K562 (cell line): ENCODE measurements around the gene RAB4B. TPM values are rescaled to one million over a fixed set of nuclear protein-coding genes. Genes with fewer than 3 reads are reported as not detected.

ENCODE experiments used
- BDP1 ChIP-seq: IDR thresholded peaks from 3 replicates; pipeline ENCODE4 v1.6.1; 2011; ENCODE audit not compliant: insufficient read length, insufficient read depth
- DACH1 ChIP-seq: fragments of 450-650 bp; IDR thresholded peaks from 2 replicates; pipeline ENCODE4 v1.6.1; 2018; ENCODE audit not compliant: partially characterized antibody
- E2F4 ChIP-seq: sonication (generic); formaldehyde crosslinking; IDR thresholded peaks from 2 replicates; pipeline ENCODE4 v1.8.0; 2022; ENCODE audit warnings: mild to moderate bottlenecking, low read depth, missing genetic modification reagents
- EGR1 ChIP-seq: fragments of 450-650 bp; conservative IDR thresholded peaks from 2 replicates; pipeline ENCODE4 v1.6.1; 2017; ENCODE audit warnings: mild to moderate bottlenecking
- ERF ChIP-seq: fragments of 450-650 bp; formaldehyde crosslinking; IDR thresholded peaks from 2 replicates; pipeline ENCODE4 v1.4.0; 2020; ENCODE audit warnings: mild to moderate bottlenecking, mixed read lengths
- ETV5 ChIP-seq: sonication (generic); formaldehyde crosslinking; IDR thresholded peaks from 2 replicates; pipeline ENCODE4 v1.4.0; 2020; ENCODE audit warnings: low read depth, mild to moderate bottlenecking, missing genetic modification reagents
- HDAC3 ChIP-seq: fragments of 450-650 bp; IDR thresholded peaks from 2 replicates; pipeline ENCODE4 v1.6.1; 2018; ENCODE audit warnings: borderline replicate concordance, mild to moderate bottlenecking, moderate library complexity; ENCODE audit not compliant: partially characterized antibody
- HNRNPH1 ChIP-seq: fragments of 200-400 bp; formaldehyde crosslinking; optimal IDR thresholded peaks from 2 replicates; pipeline ENCODE3; 2017; ENCODE audit warnings: low read depth, mild to moderate bottlenecking, low read length, moderate library complexity
- MBD2 ChIP-seq: sonication (generic); IDR thresholded peaks from 2 replicates; pipeline ENCODE4 v1.6.1; 2016; ENCODE audit warnings: low read depth, borderline replicate concordance
- MLLT1 ChIP-seq, 2 experiments: fragments of 450-650 bp; IDR thresholded peaks; 2 replicates each; pipeline ENCODE4 v1.6.1; 2016
- NCOR1 ChIP-seq: fragments of 450-650 bp; IDR thresholded peaks from 2 replicates; pipeline ENCODE4 v1.6.1; 2016; ENCODE audit warnings: mild to moderate bottlenecking, moderate library complexity
- NFE2L1 ChIP-seq: fragments of 450-650 bp; IDR thresholded peaks from 2 replicates; pipeline ENCODE4 v1.6.1; 2016; ENCODE audit warnings: missing genetic modification characterization, low read depth, mild to moderate bottlenecking, missing compliant biosample characterization, moderate library complexity, borderline replicate concordance
- POLR2A ChIP-seq: fragments of 450-650 bp; conservative IDR thresholded peaks from 2 replicates; pipeline ENCODE4 v1.6.1; 2016
- PTTG1 ChIP-seq: fragments of 450-650 bp; IDR thresholded peaks from 2 replicates; pipeline ENCODE4 v1.6.1; 2016; ENCODE audit warnings: low read depth, mild to moderate bottlenecking, missing genetic modification characterization, missing compliant biosample characterization
- RAD21 ChIP-seq, 2 experiments: fragments of 250-450 bp in 1 of 2; fragments of 450-650 bp in 1 of 2; sonication (Bioruptor Pico) in 1 of 2; formaldehyde crosslinking in 1 of 2; IDR thresholded peaks in 1 of 2; conservative IDR thresholded peaks in 1 of 2; 2 replicates each; pipeline versions ENCODE4 v1.4.0 to v1.8.0; 2020 to 2022; ENCODE audit warnings: mild to moderate bottlenecking in 2 of 2, moderate library complexity in 1 of 2
- RBBP5 ChIP-seq: fragments of 200-600 bp; sonication (generic); IDR thresholded peaks from 2 replicates; pipeline ENCODE4 v1.6.1; 2012; ENCODE audit warnings: borderline replicate concordance, mild to moderate bottlenecking, low read length, control low read depth, inconsistent platforms; ENCODE audit not compliant: insufficient read depth, poor library complexity, severe bottlenecking
- TFAP4 ChIP-seq: sonication (generic); formaldehyde crosslinking; IDR thresholded peaks from 2 replicates; pipeline ENCODE4 v1.8.0; 2022; ENCODE audit warnings: missing genetic modification reagents, mild to moderate bottlenecking, moderate library complexity, borderline replicate concordance
- XRCC5 ChIP-seq: fragments of 200-400 bp; formaldehyde crosslinking; IDR thresholded peaks from 2 replicates; pipeline ENCODE4 v1.6.1; 2017; ENCODE audit warnings: low read depth, mild to moderate bottlenecking, low read length
- ZC3H4 ChIP-seq: sonication (generic); formaldehyde crosslinking; IDR thresholded peaks from 2 replicates; pipeline ENCODE4 v1.9.0; 2021; ENCODE audit warnings: missing genetic modification reagents, borderline replicate concordance
- ZFP30 ChIP-seq: fragments of 250-450 bp; sonication (Bioruptor Pico); IDR thresholded peaks from 2 replicates; pipeline ENCODE4 v1.8.0; 2022; ENCODE audit warnings: moderate library complexity, mild to moderate bottlenecking, inconsistent platforms, borderline replicate concordance
- ZFX ChIP-seq: sonication (generic); formaldehyde crosslinking; IDR thresholded peaks from 2 replicates; pipeline ENCODE4 v1.8.0; 2022; ENCODE audit warnings: mild to moderate bottlenecking, missing genetic modification reagents, moderate library complexity
- ZNF436 ChIP-seq: fragments of 250-450, 450-650 bp; sonication (Bioruptor Pico); formaldehyde crosslinking; IDR thresholded peaks from 2 replicates; pipeline ENCODE4 v1.7.0; 2020; ENCODE audit warnings: mild to moderate bottlenecking
- polyA plus RNA-seq, 8 experiments: library from polyadenylated mRNA; depleted of rRNA in 4 of 8; stranded (reverse) in 5 of 8; unstranded in 3 of 8; fragments of >200 nt; fragmentation: Nextera tagmentation in 2 of 8; fragmentation: Illumina TruSeq in 1 of 8; extraction: Ambion mirVana in 2 of 8; extraction: Trizol in 1 of 8; gene quantifications; 2 replicates each; pipeline versions ENCODE4 v1.2.1 to v1.2.3, GENCODE V29; 2011 to 2014; ENCODE audit warnings: inconsistent platforms in 1 of 8, missing spikeins in 1 of 8
- total RNA-seq, 7 experiments: library from RNA; depleted of rRNA in 6 of 7; stranded (reverse); fragments of >200 nt in 6 of 7; fragmentation: Illumina TruSeq in 2 of 7; extraction: Trizol in 2 of 7; gene quantifications; 2 replicates each; pipeline versions ENCODE4 v1.2.1 to v1.2.3, GENCODE V29; 2011 to 2021; ENCODE audit warnings: low replicate concordance in 1 of 7
- TF ChIP-seq, protein P1 (sequence below): fragments of 250-450 bp; sonication (Bioruptor Pico); IDR thresholded peaks from 2 replicates; pipeline ENCODE4 v1.4.0; 2020; ENCODE audit warnings: mild to moderate bottlenecking

RAB4B gene
- total and polyA plus RNA-seq, 9 of the 15 experiments (the other 6 are each of a cell fraction or from before 2014, with no cell fraction given): 0.28 to 20.4 (median 9.0) TPM

- TF ChIP-seq ZNF436 (CRISPR knock-in tag): no peak
- no peak for TF ChIP-seq HDAC3
- peak; percentile 25; the same call in 1 of the 2 replicates for TF ChIP-seq POLR2A
- TF ChIP-seq RAD21 (CRISPR knock-in tag; conservative IDR thresholded peaks at IDR 0.05 in 1 of 2, IDR thresholded peaks at IDR 0.05 in 1 of 2): no peak
- peak; percentile 40 for TF ChIP-seq ETV5 (CRISPR knock-in tag)
- TF ChIP-seq PTTG1: no peak
- no peak for TF ChIP-seq XRCC5
- TF ChIP-seq ZFP30 (CRISPR knock-in tag): no peak
- no peak for TF ChIP-seq BDP1
- TF ChIP-seq ZFX (CRISPR knock-in tag): 0 out of 2 replicates have a peak, but pooled peaks have one; percentile 18
- 0 out of 2 replicates have a peak, but pooled peaks have one; percentile 20 for TF ChIP-seq MBD2
- no peak for TF ChIP-seq NCOR1
- no peak for TF ChIP-seq NFE2L1 (tag)
- no peak for TF ChIP-seq HNRNPH1
- peak; percentile 14 for TF ChIP-seq RBBP5
- no peak for TF ChIP-seq ZC3H4 (CRISPR knock-in tag)
- TF ChIP-seq, protein P1, sequence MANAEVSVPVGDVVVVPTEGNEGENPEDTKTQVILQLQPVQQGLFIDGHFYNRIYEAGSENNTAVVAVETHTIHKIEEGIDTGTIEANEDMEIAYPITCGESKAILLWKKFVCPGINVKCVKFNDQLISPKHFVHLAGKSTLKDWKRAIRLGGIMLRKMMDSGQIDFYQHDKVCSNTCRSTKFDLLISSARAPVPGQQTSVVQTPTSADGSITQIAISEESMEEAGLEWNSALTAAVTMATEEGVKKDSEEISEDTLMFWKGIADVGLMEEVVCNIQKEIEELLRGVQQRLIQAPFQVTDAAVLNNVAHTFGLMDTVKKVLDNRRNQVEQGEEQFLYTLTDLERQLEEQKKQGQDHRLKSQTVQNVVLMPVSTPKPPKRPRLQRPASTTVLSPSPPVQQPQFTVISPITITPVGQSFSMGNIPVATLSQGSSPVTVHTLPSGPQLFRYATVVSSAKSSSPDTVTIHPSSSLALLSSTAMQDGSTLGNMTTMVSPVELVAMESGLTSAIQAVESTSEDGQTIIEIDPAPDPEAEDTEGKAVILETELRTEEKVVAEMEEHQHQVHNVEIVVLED (CRISPR knock-in tag): 0 out of 2 replicates have a peak, but pooled peaks have one; percentile 21
- TF ChIP-seq ERF (CRISPR knock-in tag): no peak
- TF ChIP-seq TFAP4 (CRISPR knock-in tag): peak; percentile 40; the same call in 1 of the 2 replicates
- peak; percentile 88 for TF ChIP-seq EGR1
- no peak for TF ChIP-seq E2F4 (CRISPR knock-in tag)
- TF ChIP-seq MLLT1 (IDR thresholded peaks at IDR 0.05): peak in 1 of 2 experiments; percentile 31; a peak in 1 of 4 replicates
- no peak for TF ChIP-seq DACH1
These were observed 21.7 kb downstream of the RAB4B start (continued) for GRCh38 chr19:40799558-40800338.
